ENCODE measurements around the gene THBS1.

THBS1 gene

DNA sequence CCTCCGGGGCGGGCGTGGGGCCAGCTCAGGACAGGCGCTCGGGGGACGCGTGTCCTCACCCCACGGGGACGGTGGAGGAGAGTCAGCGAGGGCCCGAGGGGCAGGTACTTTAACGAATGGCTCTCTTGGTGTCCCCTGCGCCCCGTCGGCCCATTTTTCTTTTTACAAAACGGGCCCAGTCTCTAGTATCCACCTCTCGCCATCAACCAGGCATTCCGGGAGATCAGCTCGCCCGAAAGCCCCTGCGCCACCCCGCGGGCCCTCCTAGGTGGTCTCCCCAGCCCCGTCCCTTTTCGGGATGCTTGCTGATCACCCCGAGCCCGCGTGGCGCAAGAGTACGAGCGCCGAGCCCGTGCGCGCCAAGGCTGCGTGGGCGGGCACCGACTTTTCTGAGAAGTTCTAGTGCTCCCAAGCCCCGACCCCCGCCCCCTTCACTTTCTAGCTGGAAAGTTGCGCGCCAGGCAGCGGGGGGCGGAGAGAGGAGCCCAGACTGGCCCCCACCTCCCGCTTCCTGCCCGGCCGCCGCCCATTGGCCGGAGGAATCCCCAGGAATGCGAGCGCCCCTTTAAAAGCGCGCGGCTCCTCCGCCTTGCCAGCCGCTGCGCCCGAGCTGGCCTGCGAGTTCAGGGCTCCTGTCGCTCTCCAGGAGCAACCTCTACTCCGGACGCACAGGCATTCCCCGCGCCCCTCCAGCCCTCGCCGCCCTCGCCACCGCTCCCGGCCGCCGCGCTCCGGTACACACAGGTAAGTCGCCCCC, at the start of gene THBS1:
THBS1 (plus strand) TSS at position 595 of the 757 bp plus-strand sequence. CDS start 779 bp downstream, outside the sequence.
- DNase-seq = peak; percentile 18

DNA sequence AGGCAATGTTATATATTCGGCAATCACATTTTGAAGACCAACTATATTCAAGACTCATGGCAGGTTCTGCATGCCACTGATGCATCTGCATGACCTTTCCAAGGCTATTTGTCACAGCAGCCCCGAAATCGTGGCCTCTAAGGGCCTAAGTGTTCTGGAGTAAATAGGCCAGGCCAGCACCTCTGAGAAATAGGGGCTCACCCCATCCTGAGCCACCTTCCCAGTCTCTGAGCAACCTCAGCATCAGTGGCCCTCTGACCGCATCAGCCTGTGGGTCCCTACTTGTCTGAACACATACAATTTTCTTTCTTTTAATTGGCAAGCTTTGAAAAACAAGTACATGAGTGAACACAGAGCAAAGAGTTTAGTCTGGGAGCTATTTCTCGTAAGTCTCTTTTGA, 45.9 kb upstream of the THBS1 start:
- DNase-seq = no peak

- no peak for DNase-seq
Observed at GRCh38 chr15:39535466-39535865, 45.4 kb upstream of the THBS1 start.

- DNase-seq = no peak
Observed at GRCh38 chr15:39538936-39539335, 41.9 kb upstream of the THBS1 start.

DNA sequence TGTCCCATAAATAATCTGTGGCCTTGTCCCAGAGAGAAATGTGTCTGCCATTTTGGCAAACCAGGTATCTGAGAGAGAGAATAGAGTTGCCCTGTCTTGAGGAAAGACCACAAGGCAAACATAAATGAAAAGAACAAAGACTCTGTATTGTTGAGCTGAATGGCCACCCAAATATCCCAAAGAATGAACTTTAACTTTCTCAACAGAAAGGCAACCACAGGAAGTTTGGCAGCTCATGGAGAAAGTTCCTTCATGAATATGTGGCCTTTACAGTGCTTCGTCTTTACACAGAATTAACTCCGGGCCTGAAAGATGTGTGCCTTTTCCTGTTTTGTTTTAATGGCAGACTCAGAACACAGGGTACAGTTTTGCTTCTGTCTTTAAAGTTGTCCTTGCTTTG, 41.4 kb upstream of the THBS1 start:
- no peak for DNase-seq

- DNase-seq = no peak
Observed at GRCh38 chr15:39539973-39540558, 40.8 kb upstream of the THBS1 start.

- no peak for DNase-seq
Observed at GRCh38 chr15:39542385-39543065, 38.4 kb upstream of the THBS1 start.

GRCh38 chr15:39543651-39544050, 37.2 kb upstream of the THBS1 start:
- no peak for DNase-seq

DNA sequence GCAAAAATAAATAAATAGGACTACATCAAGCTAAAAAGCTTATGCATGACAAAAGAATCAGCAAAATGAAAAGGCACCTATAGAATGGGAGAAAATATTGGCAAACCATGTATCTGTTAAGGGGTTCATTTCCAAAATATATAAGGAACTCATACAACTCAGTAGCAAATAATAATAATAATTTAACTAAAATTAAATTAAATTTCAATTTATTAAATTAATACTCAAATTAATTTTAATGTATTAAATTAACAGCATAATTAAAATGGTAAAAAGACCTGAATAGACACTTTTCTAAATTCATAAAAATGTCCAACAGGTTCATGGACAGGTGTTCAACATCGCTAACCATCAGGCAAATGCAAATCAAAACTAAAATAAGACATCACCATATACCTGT, 34.0 kb upstream of the THBS1 start:
- no peak for DNase-seq

GRCh38 chr15:39548561-39548960, 32.3 kb upstream of the THBS1 start:
- DNase-seq = no peak

DNA sequence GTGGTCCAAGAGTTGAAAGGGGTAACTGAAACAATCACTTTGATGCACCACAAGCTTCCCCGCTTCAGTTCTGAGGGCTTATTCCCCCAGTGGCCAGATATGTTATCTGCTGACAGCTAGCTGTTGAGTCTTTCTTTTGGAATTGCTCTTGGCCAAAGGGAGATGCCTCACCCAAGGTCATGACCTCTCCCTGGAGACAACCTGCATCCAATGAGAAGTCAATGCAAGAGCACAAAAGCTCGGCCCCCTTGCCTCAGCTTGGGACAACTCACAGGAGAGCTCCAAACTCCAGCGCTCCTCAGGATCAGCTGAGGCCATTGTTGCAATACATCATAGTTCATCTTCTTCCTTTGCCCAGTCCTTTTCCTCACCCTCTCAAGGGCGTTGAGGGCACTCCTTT, 31.0 kb upstream of the THBS1 start:
- no peak for DNase-seq

DNA sequence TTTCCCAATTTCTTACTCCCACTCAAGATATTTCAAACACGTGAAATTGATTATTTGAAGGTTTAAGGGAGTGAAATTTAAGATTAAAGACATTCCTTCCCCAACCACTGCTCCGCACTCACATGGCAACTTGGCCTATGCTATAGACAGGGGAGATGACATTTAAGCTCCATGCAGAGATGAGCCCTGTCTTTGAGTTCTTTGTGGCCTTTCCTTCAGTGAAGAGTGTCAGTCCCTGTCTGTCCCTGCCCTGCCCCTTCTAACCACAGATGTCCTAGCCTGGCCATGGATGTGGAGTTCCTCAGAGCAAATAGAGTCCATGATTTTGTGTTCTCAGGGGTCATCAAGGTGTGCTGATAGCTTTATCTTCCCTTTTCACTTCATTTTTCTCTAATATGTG, 29.4 kb upstream of the THBS1 start:
- DNase-seq = no peak

- no peak for DNase-seq
Observed at GRCh38 chr15:39552556-39552955, 28.3 kb upstream of the THBS1 start.

DNA sequence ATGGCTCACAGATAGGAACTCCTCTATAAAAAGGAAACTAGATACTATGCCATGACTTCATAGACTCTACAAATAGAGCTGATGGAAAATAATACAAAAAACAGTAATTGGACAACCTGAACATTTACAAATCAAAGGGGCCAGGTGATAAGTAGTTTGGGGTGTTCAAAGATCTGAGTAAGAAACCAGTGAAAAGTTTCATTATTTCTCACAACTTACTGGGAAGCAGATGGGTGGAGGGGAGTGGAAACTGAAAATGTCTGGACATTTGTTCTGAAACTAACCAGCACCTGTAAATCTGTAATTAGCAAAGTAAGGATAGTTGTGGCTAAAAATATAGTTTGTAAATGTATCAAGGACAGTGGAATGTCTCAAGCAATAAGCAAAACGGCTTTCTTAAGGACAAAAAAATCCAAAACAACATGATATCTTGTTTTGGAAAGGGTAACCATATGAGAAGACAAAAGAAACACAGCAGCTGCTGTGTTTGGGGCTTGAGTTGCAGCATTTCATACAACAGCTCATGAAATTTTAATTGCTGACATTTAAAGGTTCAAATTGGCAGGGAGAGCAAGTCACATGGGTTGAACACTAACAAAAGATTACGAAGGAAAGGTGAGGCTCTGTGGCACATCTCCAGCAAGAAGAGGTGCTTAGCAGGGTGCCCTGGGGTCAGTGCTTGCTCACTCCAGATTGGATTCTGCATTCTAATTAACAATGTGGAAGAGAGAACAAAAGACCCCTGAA, 26.8 kb upstream of the THBS1 start:
- peak; percentile 84 for DNase-seq

DNA sequence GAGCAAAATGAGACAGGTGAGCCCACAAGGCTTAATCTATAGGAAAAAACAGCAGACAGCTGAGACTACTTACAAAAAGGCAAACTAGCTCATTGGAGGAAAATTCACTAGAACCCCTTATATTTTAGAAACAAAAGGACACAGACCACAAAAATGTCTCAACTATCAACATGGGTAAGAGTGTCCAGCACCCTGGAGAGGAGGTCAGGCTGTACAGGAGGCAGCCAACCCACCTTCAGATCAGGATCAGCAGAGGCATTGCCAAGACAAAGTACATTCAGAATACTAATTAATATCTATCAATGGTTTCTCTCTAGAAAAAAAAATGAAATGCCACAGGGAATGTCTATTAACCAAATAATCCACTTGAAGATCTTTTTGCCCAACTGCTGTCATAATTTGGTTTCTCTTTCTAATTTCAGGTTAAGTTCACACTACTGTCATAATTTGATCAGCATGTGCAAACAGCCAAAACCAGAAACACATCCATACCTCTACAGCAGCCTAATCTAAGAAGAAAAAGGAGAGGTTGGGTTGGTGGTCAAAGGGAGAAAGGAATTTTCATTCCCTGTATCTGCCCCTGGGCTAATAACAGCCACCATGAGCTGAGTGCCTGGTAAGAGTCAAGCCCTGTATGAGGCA, 26.0 kb upstream of the THBS1 start:
- DNase-seq = no peak

DNA sequence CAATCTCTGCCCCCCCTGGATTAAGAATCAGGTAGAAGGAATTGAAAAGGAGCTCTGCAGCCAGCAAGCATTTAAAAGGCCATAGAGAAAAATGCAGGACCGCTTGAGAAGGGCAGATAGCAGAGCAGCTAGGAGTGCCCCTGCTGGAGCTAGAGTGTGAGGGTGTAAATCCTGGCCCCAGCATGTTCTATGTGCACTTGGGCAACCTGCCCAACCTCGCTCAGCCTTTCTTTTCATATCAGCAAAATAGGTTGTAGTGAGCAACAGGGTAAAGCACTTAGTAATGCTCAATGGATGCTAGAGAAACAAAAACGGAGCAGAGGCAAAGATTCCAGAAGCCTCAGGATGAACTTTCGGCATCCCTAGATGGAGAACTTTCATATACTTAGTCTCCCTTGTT, 25.0 kb upstream of the THBS1 start:
- peak; percentile 66 for DNase-seq

GRCh38 chr15:39556461-39556860, 24.4 kb upstream of the THBS1 start:
- DNase-seq = peak; percentile 68

DNA sequence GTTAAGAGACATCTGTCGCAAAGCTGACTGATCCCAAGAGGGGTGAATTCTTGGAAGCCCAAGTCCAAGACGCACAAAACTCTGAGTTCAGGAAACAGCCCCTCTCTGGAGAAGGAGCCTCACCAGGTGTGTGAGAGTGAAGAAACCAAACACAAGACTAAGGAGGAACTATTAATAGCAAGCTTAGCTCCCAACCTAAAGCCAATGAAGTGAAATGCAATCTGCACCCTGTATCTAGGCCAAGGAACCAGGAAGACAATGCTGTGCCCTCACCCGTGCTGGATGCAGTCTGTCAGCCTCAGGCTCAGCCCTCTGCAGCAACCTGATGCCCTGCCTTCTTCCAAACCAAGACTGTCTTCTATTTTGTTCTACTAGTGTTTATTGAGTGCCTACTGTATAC, 22.5 kb upstream of the THBS1 start:
- DNase-seq = no peak

DNA sequence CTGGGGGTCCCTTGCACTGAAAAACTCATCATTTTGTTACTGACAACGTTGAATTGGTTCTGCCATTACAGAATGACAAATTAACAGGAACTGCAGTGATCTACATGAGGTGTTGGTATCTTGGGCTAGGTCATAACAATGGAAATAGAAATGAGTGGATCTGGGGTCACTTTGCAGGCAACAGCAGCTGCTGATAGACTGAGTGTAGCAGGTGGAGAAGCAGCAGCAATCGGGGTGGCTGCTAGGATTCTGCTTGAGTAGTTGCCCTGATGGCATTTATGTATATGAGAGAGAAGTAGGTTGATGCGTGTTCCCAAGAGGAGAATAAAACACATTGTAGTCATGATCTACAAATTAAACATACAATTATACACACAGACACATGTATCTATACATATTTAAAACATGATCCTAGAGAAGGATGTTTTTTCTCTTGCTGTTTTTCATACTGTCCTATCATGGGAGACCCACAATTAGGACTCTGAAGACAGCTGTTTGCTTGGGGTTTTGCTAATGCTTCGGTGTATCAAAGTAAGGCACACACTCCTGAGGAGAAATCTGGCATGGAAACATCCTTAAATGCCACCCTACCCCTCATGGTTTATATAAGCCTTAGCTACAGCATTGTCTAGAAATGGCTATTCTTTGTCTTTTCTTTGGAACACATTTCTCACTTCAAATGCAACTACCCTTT, 15.8 kb upstream of the THBS1 start:
- no peak for DNase-seq

DNA sequence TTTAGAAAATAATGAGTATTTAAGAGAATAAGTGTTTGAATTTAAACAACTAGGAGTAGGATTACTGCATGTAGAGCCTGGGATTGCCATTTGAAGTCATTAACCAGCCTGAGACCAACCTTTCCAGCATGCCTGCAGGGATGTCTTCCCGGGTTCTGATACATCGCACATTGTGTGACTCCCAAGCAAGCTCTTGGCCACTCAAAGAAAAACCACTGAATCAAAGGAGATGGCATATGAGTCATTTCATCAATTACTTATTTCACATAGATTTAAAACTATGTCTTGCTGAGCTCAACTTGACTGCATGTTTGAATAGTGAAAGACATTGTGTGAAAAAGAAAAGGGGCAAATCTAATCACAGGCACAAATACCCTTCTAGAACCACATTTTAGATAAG, 15.0 kb upstream of the THBS1 start:
- DNase-seq = no peak

DNA sequence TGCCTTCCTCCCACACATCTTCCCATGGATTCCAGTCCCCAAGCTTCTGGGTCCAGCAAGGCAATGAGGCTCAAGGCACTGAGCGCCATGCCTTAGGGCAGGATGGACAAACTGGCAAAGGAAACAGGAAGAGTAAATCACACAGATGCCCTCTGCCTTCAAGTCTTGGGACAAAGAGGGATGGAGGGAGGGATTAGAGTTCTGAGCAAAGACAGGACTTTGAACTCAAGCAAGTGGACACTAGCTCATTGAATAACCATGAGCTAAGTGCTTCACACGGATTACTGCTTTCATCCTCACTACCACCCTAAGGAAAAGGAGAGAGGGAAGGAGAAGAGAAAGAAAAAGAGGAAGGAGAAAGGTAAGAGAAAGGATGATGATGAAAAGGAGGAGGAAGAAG, 7.6 kb upstream of the THBS1 start:
- no peak for DNase-seq

DNA sequence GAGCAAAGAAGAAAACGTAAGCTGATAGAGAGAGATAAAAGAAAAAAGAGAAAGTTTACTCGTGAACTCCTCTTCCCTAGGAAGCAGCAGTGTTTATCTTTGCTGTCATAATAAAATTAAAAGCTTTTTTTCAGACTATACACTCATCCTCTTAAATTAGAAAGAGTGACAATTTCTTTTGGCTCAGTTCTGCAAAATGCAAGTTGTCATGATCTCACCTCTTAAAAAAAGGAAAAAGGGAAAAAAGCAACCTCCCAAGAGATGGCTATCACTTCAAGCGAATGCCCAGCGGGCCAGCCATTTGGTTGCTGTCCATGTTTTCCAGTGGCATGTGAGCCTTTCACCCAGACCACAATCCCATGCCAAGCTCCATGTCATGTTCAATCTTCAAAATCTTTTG, 7.0 kb upstream of the THBS1 start:
- no peak for DNase-seq
